ENCODE measurements around the gene UGCG. TPM values are rescaled to one million over a fixed set of nuclear protein-coding genes. Genes with fewer than 3 reads are reported as not detected.
A peak's percentile ranks its signal among the peaks of the same experiment; 100 is the strongest.

Gene UGCG
- total and polyA plus RNA-seq, 9 of the 15 experiments (the other 6 are each of a cell fraction or from before 2014, with no cell fraction given) = 20.0 to 40.3 (median 29.2) TPM

DNA sequence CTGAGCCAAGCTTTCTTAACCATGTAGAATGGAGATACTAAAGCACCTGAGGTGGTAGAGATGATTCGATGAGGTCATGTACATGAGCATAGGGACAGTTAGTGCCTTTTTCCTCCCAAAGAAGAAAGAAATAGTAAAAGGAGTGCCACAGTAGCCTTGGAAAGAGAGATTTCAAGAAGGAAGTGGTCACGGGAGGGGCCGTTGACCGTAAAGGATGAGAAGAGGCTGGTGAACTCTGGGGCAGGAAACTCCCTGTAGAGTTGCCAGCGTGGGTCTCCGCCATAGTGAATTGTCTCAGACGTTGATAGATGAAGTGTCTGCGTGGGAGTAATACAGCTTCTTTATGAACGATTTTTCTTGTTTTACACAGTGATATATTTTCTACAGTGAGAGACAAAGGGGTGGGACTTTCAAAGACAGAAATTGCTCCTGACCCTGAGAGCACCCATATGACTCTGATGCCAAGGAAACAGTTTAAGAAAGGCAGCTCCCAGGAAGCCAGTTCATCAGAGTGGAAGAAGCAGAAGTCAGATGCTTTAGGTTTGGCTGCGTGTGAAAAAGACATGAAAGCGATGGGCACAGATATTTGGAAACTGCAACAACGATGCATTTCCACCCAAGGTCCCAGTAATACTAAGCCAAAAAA, 41.3 kb downstream of the UGCG start (continued):
- TF ChIP-seq, protein P1, sequence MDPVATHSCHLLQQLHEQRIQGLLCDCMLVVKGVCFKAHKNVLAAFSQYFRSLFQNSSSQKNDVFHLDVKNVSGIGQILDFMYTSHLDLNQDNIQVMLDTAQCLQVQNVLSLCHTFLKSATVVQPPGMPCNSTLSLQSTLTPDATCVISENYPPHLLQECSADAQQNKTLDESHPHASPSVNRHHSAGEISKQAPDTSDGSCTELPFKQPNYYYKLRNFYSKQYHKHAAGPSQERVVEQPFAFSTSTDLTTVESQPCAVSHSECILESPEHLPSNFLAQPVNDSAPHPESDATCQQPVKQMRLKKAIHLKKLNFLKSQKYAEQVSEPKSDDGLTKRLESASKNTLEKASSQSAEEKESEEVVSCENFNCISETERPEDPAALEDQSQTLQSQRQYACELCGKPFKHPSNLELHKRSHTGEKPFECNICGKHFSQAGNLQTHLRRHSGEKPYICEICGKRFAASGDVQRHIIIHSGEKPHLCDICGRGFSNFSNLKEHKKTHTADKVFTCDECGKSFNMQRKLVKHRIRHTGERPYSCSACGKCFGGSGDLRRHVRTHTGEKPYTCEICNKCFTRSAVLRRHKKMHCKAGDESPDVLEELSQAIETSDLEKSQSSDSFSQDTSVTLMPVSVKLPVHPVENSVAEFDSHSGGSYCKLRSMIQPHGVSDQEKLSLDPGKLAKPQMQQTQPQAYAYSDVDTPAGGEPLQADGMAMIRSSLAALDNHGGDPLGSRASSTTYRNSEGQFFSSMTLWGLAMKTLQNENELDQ (CRISPR knock-in tag; IDR thresholded peaks at IDR 0.05; ENCODE audit: borderline replicate concordance) = no peak
- TF ChIP-seq, protein P2, sequence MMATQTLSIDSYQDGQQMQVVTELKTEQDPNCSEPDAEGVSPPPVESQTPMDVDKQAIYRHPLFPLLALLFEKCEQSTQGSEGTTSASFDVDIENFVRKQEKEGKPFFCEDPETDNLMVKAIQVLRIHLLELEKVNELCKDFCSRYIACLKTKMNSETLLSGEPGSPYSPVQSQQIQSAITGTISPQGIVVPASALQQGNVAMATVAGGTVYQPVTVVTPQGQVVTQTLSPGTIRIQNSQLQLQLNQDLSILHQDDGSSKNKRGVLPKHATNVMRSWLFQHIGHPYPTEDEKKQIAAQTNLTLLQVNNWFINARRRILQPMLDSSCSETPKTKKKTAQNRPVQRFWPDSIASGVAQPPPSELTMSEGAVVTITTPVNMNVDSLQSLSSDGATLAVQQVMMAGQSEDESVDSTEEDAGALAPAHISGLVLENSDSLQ (IDR thresholded peaks at IDR 0.05) = peak; percentile 33; the same call in 1 of the 2 replicates
- peak; percentile 75 for TF ChIP-seq MEIS2 (IDR thresholded peaks at IDR 0.05; ENCODE audit: partially characterized antibody)
- TF ChIP-seq, protein P3, sequence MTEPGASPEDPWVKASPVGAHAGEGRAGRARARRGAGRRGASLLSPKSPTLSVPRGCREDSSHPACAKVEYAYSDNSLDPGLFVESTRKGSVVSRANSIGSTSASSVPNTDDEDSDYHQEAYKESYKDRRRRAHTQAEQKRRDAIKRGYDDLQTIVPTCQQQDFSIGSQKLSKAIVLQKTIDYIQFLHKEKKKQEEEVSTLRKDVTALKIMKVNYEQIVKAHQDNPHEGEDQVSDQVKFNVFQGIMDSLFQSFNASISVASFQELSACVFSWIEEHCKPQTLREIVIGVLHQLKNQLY (CRISPR knock-in tag; conservative IDR thresholded peaks at IDR 0.05) = no peak
- TF ChIP-seq, protein P4, sequence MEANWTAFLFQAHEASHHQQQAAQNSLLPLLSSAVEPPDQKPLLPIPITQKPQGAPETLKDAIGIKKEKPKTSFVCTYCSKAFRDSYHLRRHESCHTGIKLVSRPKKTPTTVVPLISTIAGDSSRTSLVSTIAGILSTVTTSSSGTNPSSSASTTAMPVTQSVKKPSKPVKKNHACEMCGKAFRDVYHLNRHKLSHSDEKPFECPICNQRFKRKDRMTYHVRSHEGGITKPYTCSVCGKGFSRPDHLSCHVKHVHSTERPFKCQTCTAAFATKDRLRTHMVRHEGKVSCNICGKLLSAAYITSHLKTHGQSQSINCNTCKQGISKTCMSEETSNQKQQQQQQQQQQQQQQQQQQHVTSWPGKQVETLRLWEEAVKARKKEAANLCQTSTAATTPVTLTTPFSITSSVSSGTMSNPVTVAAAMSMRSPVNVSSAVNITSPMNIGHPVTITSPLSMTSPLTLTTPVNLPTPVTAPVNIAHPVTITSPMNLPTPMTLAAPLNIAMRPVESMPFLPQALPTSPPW (CRISPR knock-in tag; IDR thresholded peaks at IDR 0.05) = peak; percentile 20; the same call in 1 of the 2 replicates
- TF ChIP-seq, protein P5, sequence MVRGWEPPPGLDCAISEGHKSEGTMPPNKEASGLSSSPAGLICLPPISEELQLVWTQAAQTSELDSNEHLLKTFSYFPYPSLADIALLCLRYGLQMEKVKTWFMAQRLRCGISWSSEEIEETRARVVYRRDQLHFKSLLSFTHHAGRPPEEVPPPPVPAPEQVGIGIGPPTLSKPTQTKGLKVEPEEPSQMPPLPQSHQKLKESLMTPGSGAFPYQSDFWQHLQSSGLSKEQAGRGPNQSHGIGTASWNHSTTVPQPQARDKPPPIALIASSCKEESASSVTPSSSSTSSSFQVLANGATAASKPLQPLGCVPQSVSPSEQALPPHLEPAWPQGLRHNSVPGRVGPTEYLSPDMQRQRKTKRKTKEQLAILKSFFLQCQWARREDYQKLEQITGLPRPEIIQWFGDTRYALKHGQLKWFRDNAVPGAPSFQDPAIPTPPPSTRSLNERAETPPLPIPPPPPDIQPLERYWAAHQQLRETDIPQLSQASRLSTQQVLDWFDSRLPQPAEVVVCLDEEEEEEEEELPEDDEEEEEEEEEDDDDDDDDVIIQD (CRISPR knock-in tag; IDR thresholded peaks at IDR 0.05) = no peak
